H1 (cell line): Measurements from ENCODE around the gene CLIC1.

Source experiments
- CTCF ChIP-seq, 3 experiments: IDR thresholded peaks; 1 replicate in 2 of 3; 2 replicates in 1 of 3; pipeline versions ENCODE4 v1.5.1 to v1.6.1; 2011; ENCODE audit warnings: low read length in 3 of 3, mild to moderate bottlenecking in 3 of 3, inconsistent platforms in 2 of 3, low read depth in 1 of 3, moderate library complexity in 1 of 3; ENCODE audit not compliant: insufficient read depth in 1 of 3; ENCODE audit errors: control extremely low read depth in 1 of 3
- EGR1 ChIP-seq: IDR thresholded peaks from 2 replicates; pipeline ENCODE4 v1.6.1; 2011; ENCODE audit warnings: low read depth, low read length, borderline replicate concordance
- EP300 ChIP-seq, 2 experiments: IDR thresholded peaks; 1 replicate in 1 of 2; 2 replicates in 1 of 2; pipeline ENCODE4 v1.6.1; 2011 to 2012; ENCODE audit warnings: low read depth in 2 of 2, low read length in 2 of 2, mild to moderate bottlenecking in 2 of 2, borderline replicate concordance in 1 of 2, inconsistent platforms in 1 of 2, moderate library complexity in 1 of 2
- EZH2 ChIP-seq: fragments of 200-600 bp; sonication (generic); IDR thresholded peaks from 2 replicates; pipeline ENCODE4 v1.7.1; 2012; ENCODE audit warnings: low read depth, mild to moderate bottlenecking, moderate library complexity, low read length, inconsistent platforms; ENCODE audit not compliant: severe bottlenecking
- MAX ChIP-seq: IDR thresholded peaks from 2 replicates; pipeline ENCODE4 v1.6.1; 2012; ENCODE audit warnings: inconsistent platforms
- POLR2A ChIP-seq, 2 experiments: IDR thresholded peaks; 1 replicate in 1 of 2; 2 replicates in 1 of 2; pipeline ENCODE4 v1.6.1; 2011; ENCODE audit warnings: low read depth in 2 of 2, low read length in 2 of 2, mild to moderate bottlenecking in 2 of 2; ENCODE audit errors: control extremely low read depth in 1 of 2
- POLR2AphosphoS5 ChIP-seq: IDR thresholded peaks from 2 replicates; pipeline ENCODE4 v1.6.1; 2011; ENCODE audit warnings: low read depth, low read length
- RAD21 ChIP-seq, 2 experiments: IDR thresholded peaks in 1 of 2; conservative IDR thresholded peaks in 1 of 2; 2 replicates each; pipeline ENCODE4 v1.6.1; 2011; ENCODE audit warnings: low read depth in 2 of 2, low read length in 2 of 2, improper control_type of control experiment in 1 of 2, inconsistent platforms in 1 of 2, mild to moderate bottlenecking in 1 of 2, moderate library complexity in 1 of 2
- YY1 ChIP-seq: IDR thresholded peaks from 2 replicates; pipeline ENCODE4 v1.6.1; 2011; ENCODE audit warnings: low read depth, mild to moderate bottlenecking, low read length
- ZNF274 ChIP-seq: IDR thresholded peaks from 2 replicates; pipeline ENCODE4 v1.7.0; 2012; ENCODE audit warnings: low read length, borderline replicate concordance; ENCODE audit errors: extremely low read depth

- no peak for TF ChIP-seq MAX
- TF ChIP-seq RAD21 (IDR thresholded peaks at IDR 0.05 in 1 of 2, conservative IDR thresholded peaks at IDR 0.05 in 1 of 2; ENCODE audit: low read depth in 2 of 2, low read length in 2 of 2): no peak
- no peak for TF ChIP-seq POLR2A (IDR thresholded peaks at IDR 0.05; ENCODE audit: control extremely low read depth in 1 of 2, low read depth in 2 of 2, low read length in 2 of 2)
- TF ChIP-seq EGR1: no peak
- no peak for TF ChIP-seq CTCF (IDR thresholded peaks at IDR 0.05; ENCODE audit: control extremely low read depth in 1 of 3, insufficient read depth in 1 of 3, low read depth in 1 of 3, low read length in 3 of 3)
- no peak for TF ChIP-seq EP300 (IDR thresholded peaks at IDR 0.05; ENCODE audit: borderline replicate concordance in 1 of 2, low read depth in 2 of 2, low read length in 2 of 2)
- no peak for TF ChIP-seq ZNF274
- TF ChIP-seq EZH2: no peak
- no peak for TF ChIP-seq POLR2AphosphoS5
- TF ChIP-seq YY1: no peak
Observed at GRCh38 chr6:31713465-31713864, 22.9 kb downstream of the CLIC1 start.
